ENCODE results near the gene IQSEC1.

The IQSEC1 gene

GRCh38 chr3:13073326-13074005 is at the start of gene IQSEC1:
Gene IQSEC1 (minus strand): TSS chr3:13073429. CDS start chr3:13073014, 415 bp downstream.
- FAIRE-seq, result no peak

GRCh38 chr3:13122081-13123012 is 49.1 kb upstream of the IQSEC1 start:
- FAIRE-seq (no peak), DNase-seq (ENCODE audit: low spot score) (no peak)

More at GRCh38 chr3:13073326-13074005, at the start of gene IQSEC1:
- no peak for DNase-seq (ENCODE audit: low spot score)

GRCh38 chr3:13121553-13122001 is 48.3 kb upstream of the IQSEC1 start:
- DNase-seq (ENCODE audit: low spot score), result no peak
- no peak for FAIRE-seq

- no peak for DNase-seq (ENCODE audit: low spot score)
- no peak for FAIRE-seq
Measured at GRCh38 chr3:13120928-13121552, 47.8 kb upstream of the IQSEC1 start.

- no peak for DNase-seq (ENCODE audit: low spot score)
- no peak for FAIRE-seq
Measured at GRCh38 chr3:13120289-13120927, 47.2 kb upstream of the IQSEC1 start.

- FAIRE-seq (no peak), DNase-seq (ENCODE audit: low spot score) (no peak)
Measured at GRCh38 chr3:13119471-13120220, 46.4 kb upstream of the IQSEC1 start.

GRCh38 chr3:13116426-13116825 is 43.2 kb upstream of the IQSEC1 start:
- no peak for DNase-seq (ENCODE audit: low spot score)
- FAIRE-seq, result no peak

GRCh38 chr3:13115991-13116390 is 42.8 kb upstream of the IQSEC1 start:
- no peak for DNase-seq (ENCODE audit: low spot score)
- no peak for FAIRE-seq

- DNase-seq (ENCODE audit: low spot score), result no peak
- FAIRE-seq, result no peak
Measured at GRCh38 chr3:13115576-13115910, 42.3 kb upstream of the IQSEC1 start.

- FAIRE-seq (no peak), DNase-seq (ENCODE audit: low spot score) (no peak)
Measured at GRCh38 chr3:13114811-13115575, 41.8 kb upstream of the IQSEC1 start.

GRCh38 chr3:13113346-13114330 is 40.4 kb upstream of the IQSEC1 start:
- DNase-seq (ENCODE audit: low spot score), result no peak
- no peak for FAIRE-seq

GRCh38 chr3:13112521-13113345 is 39.5 kb upstream of the IQSEC1 start:
- FAIRE-seq (no peak), DNase-seq (ENCODE audit: low spot score) (no peak)

GRCh38 chr3:13111873-13112520 is 38.8 kb upstream of the IQSEC1 start:
- FAIRE-seq (no peak), DNase-seq (ENCODE audit: low spot score) (no peak)

- DNase-seq (ENCODE audit: low spot score), result no peak
- FAIRE-seq, result no peak
Measured at GRCh38 chr3:13111173-13111872, 38.1 kb upstream of the IQSEC1 start.

GRCh38 chr3:13110678-13111116 is 37.5 kb upstream of the IQSEC1 start:
- DNase-seq (ENCODE audit: low spot score), result no peak
- FAIRE-seq, result no peak

GRCh38 chr3:13109516-13109915 is 36.3 kb upstream of the IQSEC1 start:
- DNase-seq (ENCODE audit: low spot score) (no peak), FAIRE-seq (no peak)

GRCh38 chr3:13108861-13109260 is 35.6 kb upstream of the IQSEC1 start:
- FAIRE-seq (no peak), DNase-seq (ENCODE audit: low spot score) (no peak)

Measured in RCC 7860 (cell line).